K562 (cell line): ENCODE measurements around the gene OR51G1. TPM values are rescaled to one million over a fixed set of nuclear protein-coding genes. Genes with fewer than 3 reads are reported as not detected.

Experiments
- DEAF1 ChIP-seq: fragments of 450-650 bp; formaldehyde crosslinking; IDR thresholded peaks from 2 replicates; pipeline ENCODE4 v1.4.0; 2020; ENCODE audit warnings: mild to moderate bottlenecking, moderate library complexity
- HOXB6 ChIP-seq: fragments of 250-450 bp; sonication (Bioruptor Pico); IDR thresholded peaks from 2 replicates; pipeline ENCODE4 v1.5.1; 2022; ENCODE audit warnings: mild to moderate bottlenecking, borderline replicate concordance
- REST ChIP-seq, 2 experiments: fragments of 450-650 bp; formaldehyde crosslinking in 1 of 2; IDR thresholded peaks; 2 replicates each; pipeline versions ENCODE4 v1.4.0 to v1.6.1; 2014 to 2020; ENCODE audit warnings: mild to moderate bottlenecking in 2 of 2, borderline replicate concordance in 1 of 2, low read depth in 1 of 2
- ZBTB7A ChIP-seq: IDR thresholded peaks from 2 replicates; pipeline ENCODE4 v1.6.1; 2011; ENCODE audit warnings: low read depth, mild to moderate bottlenecking, low read length, moderate library complexity, borderline replicate concordance; ENCODE audit not compliant: control insufficient read depth
- ZNF444 ChIP-seq: fragments of 250-450 bp; sonication (Bioruptor Pico); IDR thresholded peaks from 2 replicates; pipeline ENCODE4 v1.4.0; 2020; ENCODE audit warnings: mild to moderate bottlenecking, moderate library complexity
- polyA plus RNA-seq, 8 experiments: library from polyadenylated mRNA; depleted of rRNA in 4 of 8; stranded (reverse) in 5 of 8; unstranded in 3 of 8; fragments of >200 nt; fragmentation: Nextera tagmentation in 2 of 8; fragmentation: Illumina TruSeq in 1 of 8; extraction: Ambion mirVana in 2 of 8; extraction: Trizol in 1 of 8; gene quantifications; 2 replicates each; pipeline versions ENCODE4 v1.2.1 to v1.2.3, GENCODE V29; 2011 to 2014; ENCODE audit warnings: inconsistent platforms in 1 of 8, missing spikeins in 1 of 8
- total RNA-seq, 7 experiments: library from RNA; depleted of rRNA in 6 of 7; stranded (reverse); fragments of >200 nt in 6 of 7; fragmentation: Illumina TruSeq in 2 of 7; extraction: Trizol in 2 of 7; gene quantifications; 2 replicates each; pipeline versions ENCODE4 v1.2.1 to v1.2.3, GENCODE V29; 2011 to 2021; ENCODE audit warnings: low replicate concordance in 1 of 7

The OR51G1 gene
- total and polyA plus RNA-seq, 9 of the 15 experiments (the other 6 are each of a cell fraction or from before 2014, with no cell fraction given) = not detected

GRCh38 chr11:4947505-4947904, 23.4 kb upstream of the OR51G1 start, which contains the start of gene OR51A4 (continued):
- TF ChIP-seq REST (IDR thresholded peaks at IDR 0.05; ENCODE audit: borderline replicate concordance) (no peak), REST (CRISPR knock-in tag; IDR thresholded peaks at IDR 0.05; ENCODE audit: low read depth) (no peak), HOXB6 (CRISPR knock-in tag) (no peak), ZNF444 (CRISPR knock-in tag) (no peak), DEAF1 (CRISPR knock-in tag) (no peak), ZBTB7A (no peak)
